GM23338 (cell line): ENCODE measurements around the gene SCAPER. TPM values are rescaled to one million over a fixed set of nuclear protein-coding genes. Genes with fewer than 3 reads are reported as not detected.

Source experiments
- ATAC-seq: fragments of 200-7000 bp; cut with Tn5 transposase; 3 replicates; pipeline ENCODE4 v1.9.1; 2020
- DNase-seq: peaks from one replicate; pipeline ENCODE4 v3.0.0-alpha.2; 2015; ENCODE audit warnings: low spot score
- H2AFZ ChIP-seq: fragments of 200-600 bp; sonication (generic); 2 replicates; pipeline ENCODE4 v1.8.0; 2016; ENCODE audit warnings: antibody characterized with exemption, mild to moderate bottlenecking, moderate library complexity
- H3F3A ChIP-seq: fragments of 200-600 bp; sonication (generic); replicated peaks from 2 replicates; pipeline ENCODE4 v1.8.0; 2017; ENCODE audit warnings: antibody characterized with exemption, mixed run types, low read depth
- H3K27ac ChIP-seq: fragments of 200-600 bp; sonication (generic); 2 replicates; pipeline ENCODE4 v1.6.1; 2016; ENCODE audit warnings: low read depth
- H3K27me3 ChIP-seq: fragments of 200-600 bp; sonication (generic); 2 replicates; pipeline ENCODE4 v1.8.0; 2016; ENCODE audit warnings: mild to moderate bottlenecking, mixed run types, moderate library complexity; ENCODE audit not compliant: insufficient read depth
- H3K36me3 ChIP-seq: fragments of 200-600 bp; sonication (generic); 2 replicates; pipeline ENCODE4 v1.8.0; 2016; ENCODE audit warnings: mild to moderate bottlenecking; ENCODE audit not compliant: insufficient read depth
- H3K4me1 ChIP-seq: fragments of 200-600 bp; sonication (generic); 2 replicates; pipeline ENCODE4 v1.8.0; 2016; ENCODE audit warnings: mild to moderate bottlenecking, moderate library complexity; ENCODE audit not compliant: insufficient read depth
- H3K4me2 ChIP-seq: fragments of 200-600 bp; sonication (generic); 2 replicates; pipeline ENCODE4 v1.7.1; 2017; ENCODE audit warnings: mixed run types
- H3K4me3 ChIP-seq: fragments of 200-600 bp; sonication (generic); 2 replicates; pipeline ENCODE4 v1.6.1; 2016; ENCODE audit warnings: mixed run types
- H3K79me2 ChIP-seq: fragments of 200-600 bp; sonication (generic); replicated peaks from 2 replicates; pipeline ENCODE4 v1.8.0; 2017; ENCODE audit warnings: mild to moderate bottlenecking; ENCODE audit not compliant: insufficient read depth
- H3K9me2 ChIP-seq: fragments of 200-600 bp; sonication (generic); 2 replicates; pipeline ENCODE4 v1.8.0; 2017; ENCODE audit not compliant: insufficient read depth
- H4K20me1 ChIP-seq: fragments of 200-600 bp; sonication (generic); replicated peaks from 2 replicates; pipeline ENCODE4 v1.8.0; 2017; ENCODE audit warnings: mild to moderate bottlenecking; ENCODE audit not compliant: insufficient read depth
- H3K27ac Mint-ChIP-seq: 2 replicates; pipeline ENCODE4 v1.8.0; 2020; ENCODE audit warnings: inconsistent platforms, mild to moderate bottlenecking, moderate library complexity, mixed read lengths
- H3K27me3 Mint-ChIP-seq: 3 replicates; pipeline ENCODE4 v1.8.0; 2022; ENCODE audit warnings: low read depth, mild to moderate bottlenecking, moderate library complexity, mixed read lengths, inconsistent platforms; ENCODE audit not compliant: insufficient read depth, poor library complexity
- H3K36me3 Mint-ChIP-seq: 3 replicates; pipeline ENCODE4 v1.8.0; 2021; ENCODE audit warnings: low read depth, mild to moderate bottlenecking, inconsistent platforms, moderate library complexity, mixed read lengths
- H3K4me1 Mint-ChIP-seq: 3 replicates; pipeline ENCODE4 v1.8.0; 2020; ENCODE audit warnings: mild to moderate bottlenecking, inconsistent platforms, mixed read lengths
- H3K4me3 Mint-ChIP-seq: 3 replicates; pipeline ENCODE4 v1.8.0; 2021; ENCODE audit warnings: moderate library complexity, mild to moderate bottlenecking, inconsistent platforms, mixed read lengths
- H3K9me3 Mint-ChIP-seq: 3 replicates; pipeline ENCODE4 v1.8.0; 2020; ENCODE audit warnings: moderate library complexity, mild to moderate bottlenecking, inconsistent platforms, mixed read lengths
- CREB1 ChIP-seq: fragments of 250-450 bp; sonication (Bioruptor Pico); IDR thresholded peaks from 2 replicates; pipeline ENCODE4 v1.5.0; 2020; ENCODE audit warnings: low read depth, mild to moderate bottlenecking, moderate library complexity
- CTCF ChIP-seq, 2 experiments: fragments of 200-600 bp in 1 of 2; sonication (generic) in 1 of 2; conservative IDR thresholded peaks; 2 replicates each; pipeline versions ENCODE4 v1.5.1 to v1.6.1; 2016 to 2017; ENCODE audit warnings: antibody characterized with exemption in 2 of 2, low read depth in 2 of 2, mild to moderate bottlenecking in 2 of 2, moderate library complexity in 1 of 2
- ETS1 ChIP-seq: IDR thresholded peaks from 2 replicates; pipeline ENCODE4 v1.6.1; 2016; ENCODE audit warnings: antibody characterized with exemption
- EZH2 ChIP-seq: fragments of 200-600 bp; sonication (generic); IDR thresholded peaks from one replicate; pipeline ENCODE4 v1.8.0; 2017; ENCODE audit warnings: antibody characterized with exemption, mild to moderate bottlenecking, low read depth; ENCODE audit not compliant: unreplicated experiment
- EZH2phosphoT487 ChIP-seq: fragments of 200-600 bp; sonication (generic); IDR thresholded peaks from one replicate; pipeline ENCODE4 v1.8.1; 2018; ENCODE audit warnings: antibody characterized with exemption; ENCODE audit not compliant: unreplicated experiment
- JUNB ChIP-seq: IDR thresholded peaks from one replicate; pipeline ENCODE4 v1.6.1; 2016; ENCODE audit warnings: antibody characterized with exemption; ENCODE audit not compliant: unreplicated experiment
- NANOG ChIP-seq: IDR thresholded peaks from 2 replicates; pipeline ENCODE4 v1.6.1; 2016; ENCODE audit warnings: antibody characterized with exemption, borderline replicate concordance
- POLR2AphosphoS5 ChIP-seq: IDR thresholded peaks from 2 replicates; pipeline ENCODE4 v1.6.1; 2016; ENCODE audit warnings: antibody characterized with exemption, low read depth
- STAT1 ChIP-seq: IDR thresholded peaks from one replicate; pipeline ENCODE4 v1.6.1; 2016; ENCODE audit warnings: antibody characterized with exemption; ENCODE audit not compliant: unreplicated experiment
- ZNF114 ChIP-seq: fragments of 250-450 bp; sonication (Bioruptor Pico); IDR thresholded peaks from 2 replicates; pipeline ENCODE4 v1.5.0; 2020; ENCODE audit warnings: mild to moderate bottlenecking, moderate library complexity
- ZNF331 ChIP-seq: fragments of 250-450 bp; sonication (Bioruptor Pico); IDR thresholded peaks from 2 replicates; pipeline ENCODE4 v1.5.0; 2020; ENCODE audit warnings: low read depth, mild to moderate bottlenecking, moderate library complexity
- polyA plus RNA-seq: library from polyadenylated mRNA; unstranded; fragments of >200 nt; fragmentation: Nextera tagmentation; extraction: Ambion mirVana; gene quantifications from 2 replicates; pipeline ENCODE4 v1.2.1, GENCODE V29; 2016
- total RNA-seq: library from RNA; depleted of rRNA; stranded (reverse); fragments of >200 nt; shearing (Covaris generic); gene quantifications from 2 replicates; pipeline ENCODE4 v1.2.3, GENCODE V29; 2014
- TF ChIP-seq, protein P1 (sequence below): fragments of 250-450 bp; sonication (Bioruptor Pico); IDR thresholded peaks from 2 replicates; pipeline ENCODE4 v1.5.0; 2020; ENCODE audit warnings: mild to moderate bottlenecking, moderate library complexity
- TF ChIP-seq, protein P2 (sequence below): IDR thresholded peaks from one replicate; pipeline ENCODE4 v1.6.1; 2018; ENCODE audit warnings: antibody characterized with exemption; ENCODE audit not compliant: unreplicated experiment

The SCAPER gene
- total and polyA plus RNA-seq, 2 experiments from 2014 or later: 9.1 to 17.6 TPM

DNA sequence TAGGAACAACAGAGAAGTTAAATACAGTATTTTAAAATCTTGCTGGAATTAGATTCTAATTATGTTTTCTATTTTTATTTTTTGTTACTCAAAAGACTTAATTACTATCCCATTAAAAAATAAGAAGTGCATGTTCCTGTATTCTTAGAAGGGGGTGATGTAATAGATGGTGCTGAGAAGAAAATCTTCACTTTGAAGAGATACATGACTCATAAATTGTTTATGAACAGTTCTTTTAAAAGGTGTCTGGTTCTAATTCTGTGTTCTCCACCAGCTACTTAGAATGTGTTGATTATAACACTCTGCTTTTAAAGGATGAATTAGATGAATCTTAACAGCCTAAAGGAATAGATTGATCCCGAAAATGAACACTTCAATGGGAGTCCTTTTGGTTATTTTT is 34.6 kb upstream of the SCAPER start:
- no peak overlapping the region for H3K4me3 Mint-ChIP-seq
- peaks cover 26% of the 10 kb centered on the region for H3K36me3 ChIP-seq
- peaks cover 16% of the 10 kb centered on the region; the same call in 2 of the 3 replicates for H3K4me1 Mint-ChIP-seq
- TF ChIP-seq NANOG (no peak), EZH2 (no peak), STAT1 (no peak), CTCF (conservative IDR thresholded peaks at IDR 0.05; ENCODE audit: low read depth in 2 of 2) (no peak), ZNF331 (CRISPR knock-in tag) (no peak), JUNB (no peak), CREB1 (CRISPR knock-in tag) (no peak), POLR2AphosphoS5 (no peak), ZNF114 (CRISPR knock-in tag) (no peak), ETS1 (no peak), EZH2phosphoT487 (no peak)
- TF ChIP-seq, protein P1, sequence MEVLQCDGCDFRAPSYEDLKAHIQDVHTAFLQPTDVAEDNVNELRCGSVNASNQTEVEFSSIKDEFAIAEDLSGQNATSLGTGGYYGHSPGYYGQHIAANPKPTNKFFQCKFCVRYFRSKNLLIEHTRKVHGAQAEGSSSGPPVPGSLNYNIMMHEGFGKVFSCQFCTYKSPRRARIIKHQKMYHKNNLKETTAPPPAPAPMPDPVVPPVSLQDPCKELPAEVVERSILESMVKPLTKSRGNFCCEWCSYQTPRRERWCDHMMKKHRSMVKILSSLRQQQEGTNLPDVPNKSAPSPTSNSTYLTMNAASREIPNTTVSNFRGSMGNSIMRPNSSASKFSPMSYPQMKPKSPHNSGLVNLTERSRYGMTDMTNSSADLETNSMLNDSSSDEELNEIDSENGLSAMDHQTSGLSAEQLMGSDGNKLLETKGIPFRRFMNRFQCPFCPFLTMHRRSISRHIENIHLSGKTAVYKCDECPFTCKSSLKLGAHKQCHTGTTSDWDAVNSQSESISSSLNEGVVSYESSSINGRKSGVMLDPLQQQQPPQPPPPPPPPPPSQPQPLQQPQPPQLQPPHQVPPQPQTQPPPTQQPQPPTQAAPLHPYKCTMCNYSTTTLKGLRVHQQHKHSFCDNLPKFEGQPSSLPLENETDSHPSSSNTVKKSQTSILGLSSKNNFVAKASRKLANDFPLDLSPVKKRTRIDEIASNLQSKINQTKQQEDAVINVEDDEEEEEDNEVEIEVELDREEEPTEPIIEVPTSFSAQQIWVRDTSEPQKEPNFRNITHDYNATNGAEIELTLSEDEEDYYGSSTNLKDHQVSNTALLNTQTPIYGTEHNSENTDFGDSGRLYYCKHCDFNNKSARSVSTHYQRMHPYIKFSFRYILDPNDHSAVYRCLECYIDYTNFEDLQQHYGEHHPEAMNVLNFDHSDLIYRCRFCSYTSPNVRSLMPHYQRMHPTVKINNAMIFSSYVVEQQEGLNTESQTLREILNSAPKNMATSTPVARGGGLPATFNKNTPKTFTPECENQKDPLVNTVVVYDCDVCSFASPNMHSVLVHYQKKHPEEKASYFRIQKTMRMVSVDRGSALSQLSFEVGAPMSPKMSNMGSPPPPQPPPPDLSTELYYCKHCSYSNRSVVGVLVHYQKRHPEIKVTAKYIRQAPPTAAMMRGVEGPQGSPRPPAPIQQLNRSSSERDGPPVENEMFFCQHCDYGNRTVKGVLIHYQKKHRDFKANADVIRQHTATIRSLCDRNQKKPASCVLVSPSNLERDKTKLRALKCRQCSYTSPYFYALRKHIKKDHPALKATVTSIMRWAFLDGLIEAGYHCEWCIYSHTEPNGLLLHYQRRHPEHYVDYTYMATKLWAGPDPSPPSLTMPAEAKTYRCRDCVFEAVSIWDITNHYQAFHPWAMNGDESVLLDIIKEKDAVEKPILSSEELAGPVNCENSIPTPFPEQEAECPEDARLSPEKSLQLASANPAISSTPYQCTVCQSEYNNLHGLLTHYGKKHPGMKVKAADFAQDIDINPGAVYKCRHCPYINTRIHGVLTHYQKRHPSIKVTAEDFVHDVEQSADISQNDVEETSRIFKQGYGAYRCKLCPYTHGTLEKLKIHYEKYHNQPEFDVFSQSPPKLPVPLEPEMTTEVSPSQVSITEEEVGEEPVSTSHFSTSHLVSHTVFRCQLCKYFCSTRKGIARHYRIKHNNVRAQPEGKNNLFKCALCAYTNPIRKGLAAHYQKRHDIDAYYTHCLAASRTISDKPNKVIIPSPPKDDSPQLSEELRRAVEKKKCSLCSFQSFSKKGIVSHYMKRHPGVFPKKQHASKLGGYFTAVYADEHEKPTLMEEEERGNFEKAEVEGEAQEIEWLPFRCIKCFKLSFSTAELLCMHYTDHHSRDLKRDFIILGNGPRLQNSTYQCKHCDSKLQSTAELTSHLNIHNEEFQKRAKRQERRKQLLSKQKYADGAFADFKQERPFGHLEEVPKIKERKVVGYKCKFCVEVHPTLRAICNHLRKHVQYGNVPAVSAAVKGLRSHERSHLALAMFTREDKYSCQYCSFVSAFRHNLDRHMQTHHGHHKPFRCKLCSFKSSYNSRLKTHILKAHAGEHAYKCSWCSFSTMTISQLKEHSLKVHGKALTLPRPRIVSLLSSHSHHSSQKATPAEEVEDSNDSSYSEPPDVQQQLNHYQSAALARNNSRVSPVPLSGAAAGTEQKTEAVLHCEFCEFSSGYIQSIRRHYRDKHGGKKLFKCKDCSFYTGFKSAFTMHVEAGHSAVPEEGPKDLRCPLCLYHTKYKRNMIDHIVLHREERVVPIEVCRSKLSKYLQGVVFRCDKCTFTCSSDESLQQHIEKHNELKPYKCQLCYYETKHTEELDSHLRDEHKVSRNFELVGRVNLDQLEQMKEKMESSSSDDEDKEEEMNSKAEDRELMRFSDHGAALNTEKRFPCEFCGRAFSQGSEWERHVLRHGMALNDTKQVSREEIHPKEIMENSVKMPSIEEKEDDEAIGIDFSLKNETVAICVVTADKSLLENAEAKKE: no peak
- TF ChIP-seq, protein P2, sequence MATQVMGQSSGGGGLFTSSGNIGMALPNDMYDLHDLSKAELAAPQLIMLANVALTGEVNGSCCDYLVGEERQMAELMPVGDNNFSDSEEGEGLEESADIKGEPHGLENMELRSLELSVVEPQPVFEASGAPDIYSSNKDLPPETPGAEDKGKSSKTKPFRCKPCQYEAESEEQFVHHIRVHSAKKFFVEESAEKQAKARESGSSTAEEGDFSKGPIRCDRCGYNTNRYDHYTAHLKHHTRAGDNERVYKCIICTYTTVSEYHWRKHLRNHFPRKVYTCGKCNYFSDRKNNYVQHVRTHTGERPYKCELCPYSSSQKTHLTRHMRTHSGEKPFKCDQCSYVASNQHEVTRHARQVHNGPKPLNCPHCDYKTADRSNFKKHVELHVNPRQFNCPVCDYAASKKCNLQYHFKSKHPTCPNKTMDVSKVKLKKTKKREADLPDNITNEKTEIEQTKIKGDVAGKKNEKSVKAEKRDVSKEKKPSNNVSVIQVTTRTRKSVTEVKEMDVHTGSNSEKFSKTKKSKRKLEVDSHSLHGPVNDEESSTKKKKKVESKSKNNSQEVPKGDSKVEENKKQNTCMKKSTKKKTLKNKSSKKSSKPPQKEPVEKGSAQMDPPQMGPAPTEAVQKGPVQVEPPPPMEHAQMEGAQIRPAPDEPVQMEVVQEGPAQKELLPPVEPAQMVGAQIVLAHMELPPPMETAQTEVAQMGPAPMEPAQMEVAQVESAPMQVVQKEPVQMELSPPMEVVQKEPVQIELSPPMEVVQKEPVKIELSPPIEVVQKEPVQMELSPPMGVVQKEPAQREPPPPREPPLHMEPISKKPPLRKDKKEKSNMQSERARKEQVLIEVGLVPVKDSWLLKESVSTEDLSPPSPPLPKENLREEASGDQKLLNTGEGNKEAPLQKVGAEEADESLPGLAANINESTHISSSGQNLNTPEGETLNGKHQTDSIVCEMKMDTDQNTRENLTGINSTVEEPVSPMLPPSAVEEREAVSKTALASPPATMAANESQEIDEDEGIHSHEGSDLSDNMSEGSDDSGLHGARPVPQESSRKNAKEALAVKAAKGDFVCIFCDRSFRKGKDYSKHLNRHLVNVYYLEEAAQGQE: no peak
- ATAC-seq (no peak), DNase-seq (no peak)
- H3K27ac ChIP-seq: no peak overlapping the region
- H3K79me2 ChIP-seq: peaks cover 21% of the 10 kb centered on the region
- H3K9me2 ChIP-seq: no peaks in the 10 kb centered on the region
- H3K4me2 ChIP-seq: no peak overlapping the region
- no peak overlapping the region for H2AFZ ChIP-seq
- no peak overlapping the region for H3K27ac Mint-ChIP-seq
- H3K4me1 ChIP-seq: peaks cover 17% of the 10 kb centered on the region
- peaks cover 2% of the 10 kb centered on the region for H3K27me3 Mint-ChIP-seq
- peaks cover 64% of the 10 kb centered on the region for H3K36me3 Mint-ChIP-seq
- peaks cover 7% of the 10 kb centered on the region; the same call in 1 of the 2 replicates for H4K20me1 ChIP-seq
- no peak overlapping the region for H3K4me3 ChIP-seq
- H3K9me3 Mint-ChIP-seq: no peaks in the 10 kb centered on the region
- no peaks in the 10 kb centered on the region for H3F3A ChIP-seq
- no peaks in the 10 kb centered on the region for H3K27me3 ChIP-seq
